Measurements from ENCODE around the gene CUL1. TPM values are rescaled to one million over a fixed set of nuclear protein-coding genes. Genes with fewer than 3 reads are reported as not detected.

The CUL1 gene
- total and polyA plus RNA-seq, 12 donors = 14.0 to 53.4 (median 43.5) TPM

DNA sequence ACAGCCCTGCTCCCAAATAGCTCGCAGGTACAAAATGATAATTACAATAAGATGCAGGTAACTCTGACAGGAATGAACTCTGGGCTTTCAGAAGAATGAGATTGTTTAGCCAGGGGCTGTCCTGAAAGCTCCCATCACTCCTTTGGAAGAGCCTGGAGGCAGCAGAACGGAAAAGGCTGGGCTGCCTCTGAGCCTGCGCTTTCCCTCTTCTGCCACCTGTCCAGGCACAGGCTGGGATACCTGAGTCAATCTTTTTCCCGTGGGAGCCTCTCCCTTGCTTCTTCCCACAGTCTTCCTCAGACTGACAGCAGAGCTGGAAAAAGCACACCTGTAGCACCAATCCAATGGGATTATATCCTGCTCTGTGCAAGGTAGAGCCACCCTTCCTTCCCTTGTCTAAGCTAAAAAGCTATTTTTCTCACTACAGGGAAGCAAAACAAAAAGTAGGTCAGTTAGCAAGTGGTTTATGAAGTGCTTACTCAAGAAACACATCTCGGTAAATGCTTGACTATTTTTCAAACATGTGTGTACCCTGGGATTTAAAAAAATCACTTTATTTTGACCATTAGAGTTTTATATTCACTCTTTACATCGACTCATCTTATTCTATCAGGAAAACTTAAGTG, 12.3 kb upstream of the CUL1 start:
- intact Hi-C loops (cut with DNase I) = no loop called here
- DNase-seq = no peak

DNA sequence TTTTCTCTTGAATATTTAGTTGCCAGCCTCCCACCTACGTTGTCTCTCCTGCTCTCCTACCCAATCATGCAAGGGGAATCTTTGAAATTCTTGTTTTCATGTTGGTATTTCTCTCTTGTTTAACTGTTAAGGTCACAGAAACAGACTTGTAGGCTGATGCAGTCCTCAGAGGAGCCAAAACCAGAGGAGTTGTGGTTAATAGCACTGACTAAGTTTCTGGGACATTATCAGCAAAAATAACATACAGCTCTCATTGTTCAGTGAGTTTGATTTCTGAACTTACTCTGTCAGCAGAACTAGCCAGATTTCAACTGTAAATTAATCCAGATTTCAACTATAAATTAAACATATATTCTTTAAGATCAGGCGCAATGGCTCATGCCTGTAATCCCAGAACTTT, 11.1 kb upstream of the CUL1 start:
- WGBS, 2 donors = 91 to 94% methylated on average over 2 of the region's 2 CpGs
- no peaks in the 10 kb centered on the region for H3K9me3 ChIP-seq
- ATAC-seq = no peak

More for the DNA sequence above, 12.3 kb upstream of the CUL1 start:
- Histone ChIP-seq H3K27me3 (peaks cover 0 to 3% (median 0%) of the 10 kb centered on the region in 7 donors), H3K36me3 (no peaks in the 10 kb centered on the region), H3K27ac (no peak overlapping the region), H3K4me3 (no peak overlapping the region), H3K9me3 (peaks cover 0 to 10% (median 0%) of the 10 kb centered on the region in 11 donors), H3K4me1 (peaks cover 0 to 5% (median 0%) of the 10 kb centered on the region in 9 donors)
- no peak for ATAC-seq
- WGBS, 2 donors = 79 to 89% methylated on average over 6 of the region's 6 CpGs
- TF ChIP-seq, protein P1, sequence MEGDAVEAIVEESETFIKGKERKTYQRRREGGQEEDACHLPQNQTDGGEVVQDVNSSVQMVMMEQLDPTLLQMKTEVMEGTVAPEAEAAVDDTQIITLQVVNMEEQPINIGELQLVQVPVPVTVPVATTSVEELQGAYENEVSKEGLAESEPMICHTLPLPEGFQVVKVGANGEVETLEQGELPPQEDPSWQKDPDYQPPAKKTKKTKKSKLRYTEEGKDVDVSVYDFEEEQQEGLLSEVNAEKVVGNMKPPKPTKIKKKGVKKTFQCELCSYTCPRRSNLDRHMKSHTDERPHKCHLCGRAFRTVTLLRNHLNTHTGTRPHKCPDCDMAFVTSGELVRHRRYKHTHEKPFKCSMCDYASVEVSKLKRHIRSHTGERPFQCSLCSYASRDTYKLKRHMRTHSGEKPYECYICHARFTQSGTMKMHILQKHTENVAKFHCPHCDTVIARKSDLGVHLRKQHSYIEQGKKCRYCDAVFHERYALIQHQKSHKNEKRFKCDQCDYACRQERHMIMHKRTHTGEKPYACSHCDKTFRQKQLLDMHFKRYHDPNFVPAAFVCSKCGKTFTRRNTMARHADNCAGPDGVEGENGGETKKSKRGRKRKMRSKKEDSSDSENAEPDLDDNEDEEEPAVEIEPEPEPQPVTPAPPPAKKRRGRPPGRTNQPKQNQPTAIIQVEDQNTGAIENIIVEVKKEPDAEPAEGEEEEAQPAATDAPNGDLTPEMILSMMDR (IDR thresholded peaks at IDR 0.05) = no peak

DNA sequence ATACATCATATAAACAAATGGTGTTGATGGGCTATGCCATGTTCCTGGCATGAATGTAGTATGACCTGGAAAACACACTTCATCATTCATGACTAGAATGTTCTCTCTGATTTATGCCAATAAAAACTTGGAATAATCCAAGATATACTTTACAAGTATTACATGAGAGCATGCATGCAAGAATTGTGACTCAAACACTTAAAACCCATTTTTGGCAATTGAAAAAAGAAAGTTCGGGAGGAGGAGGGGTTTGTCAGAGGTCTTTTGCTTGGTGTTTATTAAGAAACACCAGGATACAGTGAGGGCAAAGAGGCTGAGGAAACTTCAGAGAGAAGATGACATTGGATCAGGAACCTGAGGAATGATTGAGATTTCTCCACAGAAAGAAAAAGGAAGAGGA, 10.2 kb upstream of the CUL1 start:
- Histone ChIP-seq H3K4me3 (no peak overlapping the region), H3K4me1 (peaks cover 0 to 5% (median 0%) of the 10 kb centered on the region in 9 donors), H3K9me3 (no peaks in the 10 kb centered on the region), H3K27ac (no peak overlapping the region), H3K36me3 (no peaks in the 10 kb centered on the region), H3K27me3 (peaks cover 0 to 3% (median 0%) of the 10 kb centered on the region in 7 donors)
- intact Hi-C loops (cut with DNase I) = no loop called here
- no peak for DNase-seq
- WGBS, 2 donors = 84 to 85% methylated on average over 1 of the region's 1 CpG
- TF ChIP-seq, protein P1 (IDR thresholded peaks at IDR 0.05) = no peak
- no peak for ATAC-seq

More for the DNA sequence above, 11.1 kb upstream of the CUL1 start:
- no peak overlapping the region for H3K4me3 ChIP-seq
- TF ChIP-seq, protein P1 (IDR thresholded peaks at IDR 0.05) = no peak
- H3K27ac ChIP-seq = no peak overlapping the region
- no peak for DNase-seq
- peaks cover 0 to 5% (median 0%) of the 10 kb centered on the region in 9 donors for H3K4me1 ChIP-seq
- H3K36me3 ChIP-seq = no peaks in the 10 kb centered on the region
- intact Hi-C loops (cut with DNase I) = no loop called here
- peaks cover 0 to 3% (median 0%) of the 10 kb centered on the region in 7 donors for H3K27me3 ChIP-seq

DNA sequence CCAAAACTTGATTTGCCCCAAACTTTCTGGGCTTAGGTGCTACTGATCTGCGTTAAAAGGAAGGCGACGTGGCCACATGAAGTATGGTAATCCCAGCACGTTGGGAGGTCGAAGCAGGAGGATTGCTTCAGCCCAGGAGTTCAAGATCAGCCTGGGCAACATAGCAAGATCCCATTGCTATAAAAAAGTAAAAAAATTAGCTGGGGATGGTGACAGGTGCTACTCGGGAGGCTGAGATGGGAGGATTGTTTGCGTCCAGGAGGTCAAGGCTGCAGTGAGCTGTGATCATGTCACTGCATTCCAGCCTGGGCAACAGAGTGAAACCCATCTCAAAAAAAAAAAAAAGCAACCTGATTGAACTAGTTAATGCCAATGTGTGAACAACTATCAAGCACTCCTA, 5.1 kb upstream of the CUL1 start:
- no peaks in the 10 kb centered on the region for H3K9me3 ChIP-seq
- intact Hi-C loops (cut with DNase I) = loop anchor here in 4 of 10 donors (10.0 kb wide), 4 partner anchors 119 to 271 kb away; partner anchors contain the start of gene EZH2 (in 1 of the 4)
- TF ChIP-seq, protein P1 (IDR thresholded peaks at IDR 0.05) = no peak
- no peaks in the 10 kb centered on the region for H3K27me3 ChIP-seq
- H3K4me1 ChIP-seq = peaks cover 0 to 16% (median 6%) of the 10 kb centered on the region in 9 donors
- ATAC-seq (no peak), DNase-seq (no peak)
- H3K4me3 ChIP-seq = no peak overlapping the region
- no peaks in the 10 kb centered on the region for H3K36me3 ChIP-seq
- WGBS, 2 donors = 95 to 97% methylated on average over 7 of the region's 7 CpGs
- H3K27ac ChIP-seq = no peak overlapping the region
